ENCODE results near the gene ATOSB.
A peak's percentile ranks its signal among the peaks of the same experiment; 100 is the strongest.

Gene ATOSB

DNA sequence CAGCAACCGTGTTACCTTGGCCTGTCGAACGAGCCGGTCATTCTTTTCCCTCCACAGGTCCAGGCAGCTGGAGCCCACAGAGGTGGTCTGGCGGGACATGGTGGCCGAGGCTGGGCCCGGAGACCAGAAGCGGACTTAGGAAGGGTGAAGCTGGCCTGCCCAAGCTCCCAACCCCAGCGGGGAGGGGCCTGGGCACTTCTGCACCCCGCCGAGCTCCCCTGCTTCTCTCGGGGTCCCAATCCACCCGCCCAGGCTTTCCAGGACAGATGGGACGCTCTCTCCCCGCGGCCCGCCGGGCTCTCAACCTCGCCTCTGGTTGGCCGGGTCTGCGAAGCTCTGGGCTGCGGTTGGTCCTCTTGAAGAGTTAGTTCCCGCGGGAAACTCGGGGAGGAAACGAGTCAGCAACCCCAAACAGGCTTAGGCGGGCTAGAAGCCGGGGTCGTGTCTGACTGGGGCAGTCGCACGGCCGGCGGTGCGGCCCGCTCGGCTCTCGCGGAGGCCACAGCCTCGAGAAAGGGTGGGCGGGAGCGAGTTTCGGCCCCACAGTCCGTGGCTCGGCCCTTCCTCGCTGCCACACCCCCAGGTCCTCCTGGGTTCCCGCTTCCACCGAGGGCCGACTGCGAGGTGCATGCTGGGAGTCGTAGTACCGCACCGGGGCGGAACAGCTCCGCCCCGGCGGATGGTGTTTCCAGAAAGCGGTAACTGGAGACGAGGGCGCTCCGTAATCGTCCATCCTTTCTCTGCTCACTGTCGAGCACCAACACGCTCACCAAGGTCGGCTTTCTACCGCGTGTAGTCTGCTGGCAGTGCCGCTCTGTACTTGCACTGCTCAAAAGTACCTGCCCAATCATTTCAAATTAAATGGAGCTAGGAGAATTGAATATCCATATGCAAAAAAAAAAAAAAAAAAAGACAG is 36.0 kb downstream of the ATOSB start, which contains the start of gene FANCG:
Gene FANCG (minus strand): TSS at position 517 of the 916 bp plus-strand sequence. CDS start 418 bp downstream, at position 99.
- DNase-seq: peak; percentile 78

- DNase-seq: no peak
Measured at GRCh38 chr9:35079041-35079425, 36.6 kb downstream of the ATOSB start.

DNA sequence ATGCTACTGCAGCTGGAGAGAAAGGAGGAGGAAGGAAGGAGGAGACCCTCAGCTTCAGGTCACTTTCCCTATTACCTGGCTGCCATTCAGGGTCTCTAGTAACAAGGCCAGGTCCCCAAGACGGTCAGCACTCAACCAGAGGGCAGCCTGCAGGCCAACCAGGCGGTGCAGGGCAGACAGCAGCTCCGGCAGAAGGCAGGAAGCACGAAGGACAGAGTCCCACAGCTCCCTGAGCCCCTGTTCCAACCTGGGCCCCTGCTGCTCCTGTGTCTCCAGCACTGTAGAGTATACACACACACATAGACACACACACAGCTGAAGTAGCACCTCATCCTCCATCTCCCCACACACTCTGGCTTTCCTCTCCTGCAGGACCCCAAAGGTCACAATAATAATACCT is 37.6 kb downstream of the ATOSB start:
- DNase-seq: no peak

DNA sequence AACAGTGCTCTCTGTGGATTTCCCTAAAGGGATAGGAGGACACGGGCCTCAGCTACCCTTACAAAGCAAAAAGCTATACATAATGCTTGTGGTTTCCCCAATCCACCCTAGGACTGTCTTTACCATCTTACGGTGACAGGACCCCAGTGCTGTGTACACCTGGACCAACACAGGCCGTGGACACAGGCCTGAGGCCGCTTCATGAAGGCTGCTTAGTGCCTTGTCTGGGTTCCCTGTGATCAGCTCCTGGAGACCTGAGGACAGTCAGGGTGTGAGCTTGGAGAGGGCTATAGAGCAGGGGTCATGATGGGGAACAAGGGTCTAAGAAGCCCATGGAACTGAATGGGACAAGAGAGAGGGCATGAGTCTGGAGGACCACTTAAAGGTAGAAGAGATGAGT is 38.8 kb downstream of the ATOSB start:
- no peak for DNase-seq

- no peak for DNase-seq
Measured at GRCh38 chr9:35075358-35075757, 40.3 kb downstream of the ATOSB start.

- no peak for DNase-seq
Measured at GRCh38 chr9:35074791-35075190, 40.9 kb downstream of the ATOSB start.

DNA sequence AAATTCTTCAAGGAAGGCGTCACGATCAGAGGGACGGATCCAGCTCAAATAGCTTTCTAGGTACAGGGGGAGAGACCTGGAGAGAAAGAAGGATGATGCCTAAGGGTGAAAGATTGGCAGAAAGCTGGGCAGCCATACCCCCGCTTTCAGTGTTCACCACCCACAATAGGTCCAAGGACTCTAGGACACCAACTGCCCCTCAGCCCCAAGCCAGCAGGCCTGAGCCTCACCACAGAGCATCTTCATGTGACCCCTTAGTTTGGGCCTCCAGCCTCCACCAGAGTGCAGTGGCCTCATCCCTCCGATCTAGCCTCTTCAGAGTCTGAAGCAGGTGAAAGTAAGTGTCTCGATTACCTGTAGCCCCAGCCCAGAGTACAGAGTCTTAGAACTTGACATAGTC is 41.5 kb downstream of the ATOSB start:
- no peak for DNase-seq

DNA sequence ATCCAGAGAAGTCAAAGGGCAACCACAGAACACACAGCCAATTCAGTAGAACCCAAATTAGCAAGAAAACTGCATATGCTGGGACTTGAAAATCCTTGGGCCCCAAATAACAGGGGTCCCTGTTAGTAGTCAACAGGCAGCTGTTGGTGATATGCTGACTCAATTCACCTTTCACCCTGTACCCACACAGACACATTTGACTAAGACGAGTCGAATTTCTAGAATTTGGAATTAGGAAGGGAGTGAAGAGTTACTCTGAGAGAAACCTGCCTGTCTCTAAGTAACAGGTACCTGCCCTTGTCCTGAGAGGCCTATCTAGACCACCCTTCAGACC is 42.4 kb downstream of the ATOSB start:
- DNase-seq: no peak

GRCh38 chr9:35072461-35073278 is 43.0 kb downstream of the ATOSB start, which contains the start of gene VCP:
VCP (minus strand) TSS chr9:35072625; CDS start chr9:35072353, 272 bp downstream.
- DNase-seq: peak; percentile 96

DNA sequence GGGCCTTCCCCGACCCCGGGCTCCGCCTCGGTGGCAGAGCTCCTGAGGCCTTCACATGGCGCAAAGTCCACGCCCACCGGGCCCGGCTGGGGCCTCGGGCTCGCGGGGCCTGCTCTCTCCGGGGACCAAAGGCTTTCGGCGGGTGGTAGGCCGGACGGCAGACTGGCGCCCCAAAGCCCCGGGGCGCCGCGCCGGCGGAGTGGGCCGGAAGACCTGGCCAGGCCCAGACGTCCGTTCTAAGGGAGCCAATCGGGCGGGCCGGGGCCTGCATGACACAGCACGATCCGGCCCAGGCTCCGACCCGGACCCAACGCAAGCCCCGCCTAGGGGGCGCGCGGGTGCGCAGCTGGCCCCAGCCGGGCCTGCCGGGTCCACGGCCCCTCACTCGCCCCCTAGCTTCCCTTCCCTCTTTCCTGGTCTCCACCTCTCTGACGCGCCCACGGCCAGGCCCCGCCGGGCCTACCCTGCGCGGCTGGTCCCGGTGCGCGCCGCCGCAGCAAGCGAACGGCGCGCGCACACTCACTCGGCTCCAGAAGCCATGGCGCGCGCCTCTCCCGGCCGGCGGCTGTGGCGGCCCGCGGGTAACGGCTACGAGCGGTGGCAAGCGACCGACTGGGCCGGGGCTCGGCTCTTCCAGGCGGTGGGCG is 43.7 kb downstream of the ATOSB start:
- peak; percentile 55 to 74 for DNase-seq

GRCh38 chr9:35070823-35071813 is 44.5 kb downstream of the ATOSB start:
- DNase-seq: no peak

- DNase-seq: no peak
Measured at GRCh38 chr9:35069020-35069419, 46.6 kb downstream of the ATOSB start.

- no peak for DNase-seq
Measured at GRCh38 chr9:35067056-35067455, 48.6 kb downstream of the ATOSB start.

GRCh38 chr9:35060548-35061207 is 55.0 kb downstream of the ATOSB start:
- DNase-seq: no peak

DNA sequence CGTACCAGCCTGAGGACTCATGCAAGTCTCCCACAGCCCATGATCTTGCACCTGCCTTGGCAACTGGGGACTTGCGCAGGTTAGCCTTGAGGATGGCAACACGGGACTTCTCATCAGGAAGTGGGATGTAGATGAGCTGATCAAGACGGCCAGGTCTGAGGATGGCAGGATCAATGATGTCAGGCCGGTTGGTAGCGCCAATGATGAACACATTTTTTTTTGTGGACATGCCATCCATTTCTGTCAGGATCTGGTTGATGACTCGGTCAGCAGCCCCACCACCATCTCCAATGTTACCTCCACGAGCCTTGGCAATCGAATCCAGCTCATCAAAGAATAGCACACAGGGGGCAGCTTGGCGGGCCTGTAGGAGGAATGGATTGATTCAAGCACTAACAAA is 56.2 kb downstream of the ATOSB start:
- no peak for DNase-seq

- no peak for DNase-seq
Measured at GRCh38 chr9:35057271-35057620, 58.4 kb downstream of the ATOSB start.

DNA sequence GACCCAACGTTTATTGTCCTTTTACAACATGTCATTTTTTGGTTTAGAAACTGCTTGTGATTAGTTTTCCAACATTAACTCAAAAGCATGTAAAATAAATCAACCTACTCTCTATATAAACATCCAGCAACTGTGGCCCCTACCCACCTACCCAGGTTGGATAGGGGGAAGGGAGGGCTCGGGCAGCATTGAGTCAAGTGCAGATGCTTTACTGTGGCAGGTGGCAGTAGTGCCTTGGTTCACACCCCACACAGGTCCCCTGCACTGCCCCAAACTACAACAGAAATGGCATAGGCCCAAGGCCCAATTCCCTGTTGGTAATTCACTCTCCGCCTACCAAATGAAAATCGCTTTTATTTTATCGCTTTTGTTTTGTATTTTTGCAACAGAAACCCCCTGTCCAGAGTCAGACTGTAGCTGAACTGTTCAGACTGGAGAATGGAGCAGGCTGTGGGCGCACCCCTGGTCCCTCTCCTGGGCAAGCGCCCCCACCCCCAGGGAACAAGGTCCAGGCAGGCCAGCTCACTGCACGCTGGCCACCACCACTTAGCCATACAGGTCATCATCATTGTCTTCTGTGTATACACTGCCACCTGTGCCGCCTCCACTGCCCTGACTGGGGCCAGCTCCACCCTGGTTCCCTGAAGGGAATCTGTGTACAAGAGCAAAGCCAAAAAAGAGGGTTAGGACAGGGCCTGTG is 58.9 kb downstream of the ATOSB start:
- DNase-seq: no peak

GRCh38 chr9:35054871-35055644 is 60.6 kb downstream of the ATOSB start:
- DNase-seq: no peak

GRCh38 chr9:35054185-35054835 is 61.4 kb downstream of the ATOSB start:
- DNase-seq: no peak

All from activated CD4-positive, alpha-beta T cell treated with anti-CD3 and anti-CD28 coated beads for 4 hours (primary cell).